Neuronal stem cell (in vitro differentiated cells): ENCODE data around the gene SRGAP3.

Source experiments
- DNase-seq: peaks from one replicate; pipeline ENCODE4 v3.0.0-alpha.2; 2013; ENCODE audit warnings: low spot score
- H2AFZ ChIP-seq: one replicate; pipeline ENCODE4 v1.6.1; 2013; ENCODE audit warnings: mild to moderate bottlenecking, low read length, inconsistent platforms
- H2AK5ac ChIP-seq: 2 replicates; pipeline ENCODE4 v1.6.1; 2013; ENCODE audit warnings: low read depth, mild to moderate bottlenecking, inconsistent platforms, low read length, moderate library complexity, mixed read lengths
- H2BK120ac ChIP-seq: 2 replicates; pipeline ENCODE4 v1.6.1; 2013; ENCODE audit warnings: low read depth, mild to moderate bottlenecking, inconsistent platforms, low read length, moderate library complexity, mixed read lengths
- H2BK12ac ChIP-seq: one replicate; pipeline ENCODE4 v1.6.1; 2013; ENCODE audit warnings: low read length, inconsistent platforms
- H2BK15ac ChIP-seq: 2 replicates; pipeline ENCODE4 v1.6.1; 2013; ENCODE audit warnings: mild to moderate bottlenecking, low read length, inconsistent platforms, mixed read lengths
- H2BK5ac ChIP-seq: one replicate; pipeline ENCODE4 v1.6.1; 2013; ENCODE audit warnings: inconsistent platforms, mild to moderate bottlenecking, low read length, moderate library complexity
- H3K14ac ChIP-seq: one replicate; pipeline ENCODE4 v1.6.1; 2013; ENCODE audit warnings: low read length, inconsistent platforms
- H3K18ac ChIP-seq: 2 replicates; pipeline ENCODE4 v1.6.1; 2013; ENCODE audit warnings: low read length, inconsistent platforms
- H3K23ac ChIP-seq: 2 replicates; pipeline ENCODE4 v1.6.1; 2013; ENCODE audit warnings: low read depth, mild to moderate bottlenecking, mixed read lengths, low read length, inconsistent platforms; ENCODE audit not compliant: poor library complexity
- H3K27ac ChIP-seq: replicated peaks from 3 replicates; pipeline ENCODE4 v1.5.1; 2013; ENCODE audit warnings: low read length, inconsistent platforms
- H3K27me3 ChIP-seq, 3 experiments: 2 replicates each; pipeline ENCODE4 v1.6.1; 2013; ENCODE audit warnings: low read length in 3 of 3, mild to moderate bottlenecking in 2 of 3, inconsistent platforms in 1 of 3, low read depth in 1 of 3, mixed read lengths in 1 of 3, moderate library complexity in 1 of 3; ENCODE audit not compliant: control insufficient read depth in 3 of 3, insufficient read depth in 3 of 3
- H3K36me3 ChIP-seq, 2 donors: replicated peaks in 1 of 2; 2 replicates each; pipeline ENCODE4 v1.6.1; 2013; ENCODE audit warnings: low read length in 2 of 2; ENCODE audit not compliant: control insufficient read depth in 2 of 2, insufficient read depth in 2 of 2
- H3K4ac ChIP-seq: 2 replicates; pipeline ENCODE4 v1.6.1; 2013; ENCODE audit warnings: inconsistent platforms, mild to moderate bottlenecking, low read length, moderate library complexity
- H3K4me1 ChIP-seq, 2 donors: 1 replicate in 1 of 2; 2 replicates in 1 of 2; pipeline ENCODE4 v1.6.1; 2013; ENCODE audit warnings: low read length in 2 of 2, low read depth in 1 of 2; ENCODE audit not compliant: control insufficient read depth in 2 of 2, insufficient read depth in 1 of 2
- H3K4me2 ChIP-seq: one replicate; pipeline ENCODE4 v1.6.1; 2013; ENCODE audit warnings: mild to moderate bottlenecking, low read length, inconsistent platforms; ENCODE audit not compliant: insufficient read depth, poor library complexity, severe bottlenecking
- H3K4me3 ChIP-seq, 2 donors: 2 replicates each; pipeline ENCODE4 v1.5.1; 2013; ENCODE audit warnings: low read length in 2 of 2, mild to moderate bottlenecking in 2 of 2, inconsistent platforms in 1 of 2, moderate library complexity in 1 of 2
- H3K79me1 ChIP-seq: one replicate; pipeline ENCODE4 v1.6.1; 2013; ENCODE audit warnings: low read depth, mild to moderate bottlenecking, inconsistent platforms, low read length, moderate library complexity
- H3K9ac ChIP-seq: one replicate; pipeline ENCODE4 v1.6.1; 2013; ENCODE audit warnings: mild to moderate bottlenecking, low read depth, low read length, inconsistent platforms; ENCODE audit not compliant: poor library complexity
- H3K9me3 ChIP-seq, 2 donors: replicated peaks in 1 of 2; 2 replicates each; pipeline versions ENCODE3 to v1.6.1; 2013; ENCODE audit warnings: low read length in 2 of 2, mild to moderate bottlenecking in 2 of 2, inconsistent platforms in 1 of 2, low read depth in 1 of 2, mixed read lengths in 1 of 2, moderate library complexity in 1 of 2; ENCODE audit not compliant: control insufficient read depth in 2 of 2, insufficient read depth in 1 of 2
- H4K8ac ChIP-seq: one replicate; pipeline ENCODE4 v1.6.1; 2013; ENCODE audit warnings: low read depth, mild to moderate bottlenecking, inconsistent platforms, low read length, moderate library complexity
- H4K91ac ChIP-seq: one replicate; pipeline ENCODE4 v1.6.1; 2013; ENCODE audit warnings: low read length, low read depth, mild to moderate bottlenecking, inconsistent platforms; ENCODE audit not compliant: poor library complexity
- WGBS, 2 donors: extraction: QIAGEN DNeasy Blood & Tissue Kit; methylation state at CpG; one replicate each; pipeline ENCODE4 v1.1.7; 2013; ENCODE audit warnings: missing lambda C conversion rate in 2 of 2, mixed read lengths in 1 of 2; ENCODE audit not compliant: insufficient read length in 2 of 2, insufficient replicate concordance in 1 of 2; ENCODE audit errors: extremely low coverage in 2 of 2; 5-methylcytosine and 5-hydroxymethylcytosine counted together

The SRGAP3 gene

DNA sequence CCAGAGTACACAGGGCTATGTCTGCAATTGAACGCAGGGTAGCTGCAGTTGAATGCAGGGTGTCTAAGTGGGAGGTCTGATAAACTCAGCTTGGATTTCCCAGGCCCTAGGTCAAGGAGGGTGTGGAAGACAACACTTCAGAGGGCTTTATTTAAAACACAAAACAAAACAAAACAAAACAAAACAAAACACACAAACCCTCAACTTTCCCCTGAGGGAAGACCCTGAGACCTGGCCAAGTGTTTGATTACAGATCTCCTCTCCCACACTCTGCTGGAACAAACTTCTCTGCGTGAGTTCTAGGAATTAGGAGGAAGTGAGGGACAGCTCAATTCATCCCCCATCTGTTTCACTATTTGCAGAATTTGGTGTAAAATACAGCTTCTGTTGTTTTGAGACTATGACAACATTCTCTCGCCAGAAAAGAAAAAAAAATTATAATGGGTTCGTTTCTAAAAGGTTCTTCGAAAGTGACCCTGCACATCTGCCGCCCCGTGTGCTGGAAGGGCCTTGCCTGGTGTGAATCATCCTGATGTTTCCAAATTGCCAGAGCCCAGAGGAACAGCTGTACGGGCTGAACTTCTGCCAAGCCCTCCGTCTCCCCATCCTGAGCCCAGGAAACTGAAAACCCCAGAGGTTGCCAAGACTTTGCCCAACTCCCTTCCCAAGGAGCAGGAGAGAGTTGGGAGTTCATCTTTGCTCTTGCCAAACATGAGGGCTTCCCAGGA lies 212.9 kb downstream of the SRGAP3 start:
- Histone ChIP-seq H2BK120ac (no peak overlapping the region), H3K14ac (no peak overlapping the region), H2BK15ac (no peak overlapping the region), H3K27me3 (no peaks in the 10 kb centered on the region), H4K8ac (no peak overlapping the region), H3K9ac (no peak overlapping the region), H4K91ac (no peak overlapping the region), H2BK12ac (no peak overlapping the region), H2AK5ac (no peak overlapping the region), H3K4me2 (no peak overlapping the region), H2AFZ (no peak overlapping the region), H3K4me1 (peaks cover 0 to 2% of the 10 kb centered on the region in 2 donors), H3K36me3 (peaks cover 2 to 90% of the 10 kb centered on the region in 2 donors), H3K4me3 (no peak overlapping the region), H3K9me3 (no peaks in the 10 kb centered on the region), H3K27ac (no peak overlapping the region), H3K79me1 (no peaks in the 10 kb centered on the region), H2BK5ac (no peak overlapping the region), H3K4ac (no peak overlapping the region), H3K18ac (no peak overlapping the region), H3K23ac (no peak overlapping the region)
- no CpG with 5 or more reads among the region's 9 CpGs for WGBS, 2 donors
- DNase-seq: no peak

DNA sequence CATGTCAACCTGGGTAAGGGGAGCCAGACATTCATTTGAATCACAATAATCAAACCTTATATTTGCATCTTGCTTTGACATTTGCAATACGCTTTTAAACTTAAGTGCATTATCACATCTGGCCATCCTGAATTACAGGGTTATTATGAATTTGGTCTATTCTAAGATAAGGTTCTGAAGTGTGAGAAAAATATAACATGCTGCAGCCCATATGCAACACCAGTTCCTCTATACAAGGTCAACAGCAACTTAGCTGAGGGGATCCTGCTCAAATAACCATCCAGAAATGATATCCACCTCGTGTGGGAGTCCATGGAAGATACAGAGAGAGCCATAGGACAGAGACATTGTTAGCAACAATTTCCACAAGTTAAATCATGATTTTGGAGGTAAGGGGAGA lies 213.5 kb downstream of the SRGAP3 start:
- no peak overlapping the region for H3K27ac ChIP-seq
- no peak overlapping the region for H3K18ac ChIP-seq
- no peaks in the 10 kb centered on the region for H3K79me1 ChIP-seq
- no peak overlapping the region for H3K23ac ChIP-seq
- H2AK5ac ChIP-seq: no peak overlapping the region
- H3K4me1 ChIP-seq: peaks cover 0 to 2% of the 10 kb centered on the region in 2 donors
- no peaks in the 10 kb centered on the region for H3K9me3 ChIP-seq
- H3K27me3 ChIP-seq: no peaks in the 10 kb centered on the region
- no peak overlapping the region for H2BK5ac ChIP-seq
- H4K8ac ChIP-seq: no peak overlapping the region
- H2BK12ac ChIP-seq: no peak overlapping the region
- no peak overlapping the region for H2AFZ ChIP-seq
- no peak overlapping the region for H2BK120ac ChIP-seq
- no peak overlapping the region for H3K4me2 ChIP-seq
- H2BK15ac ChIP-seq: no peak overlapping the region
- no peak overlapping the region for H4K91ac ChIP-seq
- no peak overlapping the region for H3K4ac ChIP-seq
- no peak overlapping the region for H3K14ac ChIP-seq
- DNase-seq: no peak
- H3K36me3 ChIP-seq: peaks cover 2 to 89% of the 10 kb centered on the region in 2 donors
- H3K9ac ChIP-seq: no peak overlapping the region
- H3K4me3 ChIP-seq: no peak overlapping the region
- no CpG with 5 or more reads among the region's 2 CpGs for WGBS, 2 donors

DNA sequence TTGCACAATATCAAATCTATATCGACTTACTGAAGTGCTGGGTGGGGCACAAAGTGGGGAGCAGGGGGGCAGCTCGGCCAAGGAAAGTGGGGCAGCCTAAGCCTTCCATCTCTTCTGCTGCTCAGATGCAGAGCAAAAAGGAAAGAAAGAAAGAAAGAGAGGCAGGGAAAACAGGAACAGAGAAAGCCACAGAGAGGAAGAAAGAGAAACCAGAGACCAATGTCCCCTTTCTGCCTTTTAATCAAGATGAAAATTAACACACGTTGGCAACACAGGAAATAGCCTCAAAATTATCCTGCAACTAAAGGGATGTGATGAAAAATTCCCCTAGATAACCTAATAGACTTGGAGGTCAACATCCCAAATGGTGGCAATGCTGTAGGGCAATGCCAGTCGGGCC lies 214.0 kb downstream of the SRGAP3 start:
- Histone ChIP-seq H2BK15ac (no peak overlapping the region), H3K36me3 (peaks cover 2 to 89% of the 10 kb centered on the region in 2 donors), H3K79me1 (no peaks in the 10 kb centered on the region), H3K4me2 (no peak overlapping the region), H2BK120ac (no peak overlapping the region), H4K8ac (no peak overlapping the region), H3K4ac (no peak overlapping the region), H2BK5ac (no peak overlapping the region), H3K4me3 (no peak overlapping the region), H3K23ac (no peak overlapping the region), H2BK12ac (no peak overlapping the region), H3K27me3 (no peaks in the 10 kb centered on the region), H3K27ac (no peak overlapping the region), H2AFZ (no peak overlapping the region), H3K18ac (no peak overlapping the region), H3K4me1 (peaks cover 0 to 2% of the 10 kb centered on the region in 2 donors), H3K9me3 (no peaks in the 10 kb centered on the region), H4K91ac (no peak overlapping the region), H3K14ac (no peak overlapping the region), H3K9ac (no peak overlapping the region), H2AK5ac (no peak overlapping the region)
- WGBS, 2 donors: no CpG with 5 or more reads among the region's 4 CpGs
- DNase-seq: no peak

DNA sequence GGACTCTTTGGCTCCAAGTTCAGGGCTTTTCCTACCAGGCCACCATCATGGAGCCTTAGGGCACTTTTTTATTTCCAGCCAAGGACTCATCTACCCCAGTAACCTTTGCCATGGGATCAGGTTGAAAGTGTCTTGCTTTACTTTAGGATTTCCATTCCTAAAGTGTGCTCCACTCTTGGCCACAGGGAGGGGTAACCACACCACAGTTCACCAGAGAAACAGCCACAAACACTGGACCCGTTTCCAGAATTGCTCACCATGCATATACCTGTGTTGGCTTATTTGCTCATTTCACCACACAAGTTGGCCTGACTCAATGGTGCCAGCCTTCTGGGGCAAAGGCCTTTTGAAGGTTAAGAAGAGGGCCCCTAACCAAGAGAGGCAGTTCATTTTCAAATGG lies 215.6 kb downstream of the SRGAP3 start:
- H3K79me1 ChIP-seq: no peaks in the 10 kb centered on the region
- no peaks in the 10 kb centered on the region for H3K27me3 ChIP-seq
- no CpG with 5 or more reads among the region's 1 CpG for WGBS, 2 donors
- H2AK5ac ChIP-seq: no peak overlapping the region
- no peaks in the 10 kb centered on the region for H3K9me3 ChIP-seq
- no peak overlapping the region for H3K23ac ChIP-seq
- H2BK120ac ChIP-seq: no peak overlapping the region
- DNase-seq: no peak
- H3K4me3 ChIP-seq: no peak overlapping the region
- no peak overlapping the region for H3K27ac ChIP-seq
- no peak overlapping the region for H2BK12ac ChIP-seq
- no peak overlapping the region for H4K8ac ChIP-seq
- no peak overlapping the region for H3K18ac ChIP-seq
- peaks cover 2 to 90% of the 10 kb centered on the region in 2 donors for H3K36me3 ChIP-seq
- no peak overlapping the region for H2AFZ ChIP-seq
- no peak overlapping the region for H3K14ac ChIP-seq
- no peak overlapping the region for H3K4ac ChIP-seq
- H3K4me1 ChIP-seq: peaks cover 0 to 2% of the 10 kb centered on the region in 2 donors
- H3K4me2 ChIP-seq: no peak overlapping the region
- H2BK15ac ChIP-seq: no peak overlapping the region
- no peak overlapping the region for H2BK5ac ChIP-seq
- H4K91ac ChIP-seq: no peak overlapping the region
- H3K9ac ChIP-seq: no peak overlapping the region
